Hematopoietic multipotent progenitor cell treated with erythropoietin and hydrocortisone succinate and interleukin-3 and kit ligand, for 8 days (in vitro differentiated cells): ENCODE data around the gene HOXC12.

Experiments used
- DNase-seq: peaks from one replicate; pipeline ENCODE4 v3.0.0-alpha.2; 2015

The HOXC12 gene

DNA sequence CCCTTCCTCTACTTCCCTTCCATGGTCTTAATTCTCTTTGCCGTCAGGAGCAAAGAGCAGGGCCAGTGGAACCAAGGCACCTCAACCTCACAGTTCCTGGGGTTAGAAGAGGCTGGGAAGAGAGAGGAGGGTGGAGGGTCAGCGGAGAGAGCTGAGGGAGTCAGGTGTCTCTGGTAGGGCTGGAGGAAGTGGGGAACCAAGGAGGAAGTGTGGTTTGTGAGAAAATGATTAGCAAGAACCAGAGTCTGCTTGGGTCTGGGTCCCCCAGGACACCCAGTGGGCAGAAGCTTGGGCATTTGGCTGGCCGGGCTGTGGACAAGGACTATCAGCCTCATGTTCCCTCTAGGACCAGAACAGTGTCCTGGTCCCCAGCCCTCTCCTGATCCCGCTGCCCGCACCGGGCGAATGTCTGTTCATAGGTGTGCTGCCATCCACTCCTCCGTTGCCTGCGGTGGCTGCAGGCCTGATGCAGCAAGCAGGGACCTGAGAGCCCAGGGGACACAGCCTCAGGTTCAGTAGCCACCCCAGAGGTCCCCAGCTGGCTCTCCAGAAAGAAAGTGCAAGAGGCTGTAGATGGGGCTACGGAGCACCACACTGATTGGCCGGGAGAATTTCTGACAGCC, 2.3 kb downstream of the HOXC12 start:
- no peak for DNase-seq

DNA sequence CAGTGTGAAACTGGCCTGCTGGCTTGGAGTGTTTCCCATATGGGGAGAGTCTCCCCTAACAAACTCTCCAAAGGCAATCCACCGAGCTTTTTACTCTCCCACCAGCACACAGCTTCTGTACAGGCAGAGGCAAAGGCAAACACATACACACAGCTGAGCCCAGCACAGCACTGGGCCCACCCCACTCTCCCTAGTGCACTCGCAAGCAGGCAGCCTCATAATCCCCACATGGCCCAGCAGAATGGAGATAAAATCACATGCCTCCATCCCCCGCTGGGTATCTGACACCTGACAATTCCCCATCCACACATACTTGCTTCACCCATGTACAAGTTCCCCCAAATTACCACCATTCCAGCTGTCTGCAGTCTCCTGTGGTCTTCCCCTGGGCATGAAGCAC, 3.4 kb downstream of the HOXC12 start:
- DNase-seq, result no peak

DNA sequence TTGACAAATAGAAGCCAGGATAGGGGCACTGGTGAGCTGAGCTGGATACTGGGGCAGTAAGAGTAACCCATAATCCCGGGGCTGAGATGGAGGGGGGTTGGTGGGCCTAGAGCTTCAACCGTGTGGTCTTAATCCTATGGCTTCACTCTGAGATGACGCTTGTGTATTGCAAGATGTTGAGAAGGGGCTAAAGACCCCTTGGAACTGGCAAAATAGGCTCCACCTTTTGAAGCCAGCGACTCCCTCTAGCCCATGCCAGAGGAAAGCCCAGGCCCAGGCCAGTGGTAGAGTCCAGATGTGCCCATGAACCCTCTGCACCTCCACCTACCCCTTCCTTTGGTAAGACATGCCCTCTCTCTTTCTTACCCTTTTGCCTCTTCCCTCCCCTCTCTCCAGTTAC, 4.6 kb downstream of the HOXC12 start:
- DNase-seq, result no peak

DNA sequence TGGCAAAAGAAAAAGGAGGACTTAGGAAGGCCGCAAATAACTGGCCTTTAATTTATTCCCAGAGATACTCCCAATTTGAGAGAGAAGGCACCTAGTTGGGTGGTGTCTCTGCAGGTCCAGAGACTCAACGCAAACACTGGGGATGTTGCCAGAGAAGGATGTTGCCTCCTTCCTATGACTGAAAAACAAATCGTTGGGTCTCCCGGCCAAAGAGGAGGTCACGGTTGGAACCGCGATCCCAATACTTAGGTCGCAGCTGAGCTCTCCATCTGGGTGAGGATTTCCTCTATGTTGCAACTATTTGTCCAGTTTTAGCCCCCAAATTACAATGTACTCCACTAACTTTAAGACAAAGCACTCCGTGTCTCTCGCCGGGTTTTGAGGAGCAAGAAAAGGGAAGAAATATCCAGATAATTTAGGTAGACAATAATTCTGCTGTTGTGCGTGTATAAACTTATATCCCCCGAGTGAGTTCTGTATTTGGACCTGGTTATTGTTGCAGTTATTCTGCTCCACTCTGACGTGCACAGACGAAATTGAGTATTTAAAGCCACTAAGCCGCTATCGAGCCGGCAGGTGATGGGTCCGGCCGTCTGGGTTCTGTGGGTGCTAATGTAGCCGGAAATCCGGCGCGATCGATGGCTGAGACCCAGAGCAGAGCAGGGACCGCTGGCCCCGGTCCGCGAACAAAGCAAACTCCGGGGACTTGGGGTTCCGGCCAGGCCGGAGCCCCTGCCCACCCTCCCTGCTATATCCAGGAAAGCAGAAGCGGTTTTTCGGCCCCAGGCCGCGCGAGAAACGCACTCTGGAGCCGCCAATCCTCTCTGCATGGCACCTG, 5.7 kb downstream of the HOXC12 start:
- no peak for DNase-seq

DNA sequence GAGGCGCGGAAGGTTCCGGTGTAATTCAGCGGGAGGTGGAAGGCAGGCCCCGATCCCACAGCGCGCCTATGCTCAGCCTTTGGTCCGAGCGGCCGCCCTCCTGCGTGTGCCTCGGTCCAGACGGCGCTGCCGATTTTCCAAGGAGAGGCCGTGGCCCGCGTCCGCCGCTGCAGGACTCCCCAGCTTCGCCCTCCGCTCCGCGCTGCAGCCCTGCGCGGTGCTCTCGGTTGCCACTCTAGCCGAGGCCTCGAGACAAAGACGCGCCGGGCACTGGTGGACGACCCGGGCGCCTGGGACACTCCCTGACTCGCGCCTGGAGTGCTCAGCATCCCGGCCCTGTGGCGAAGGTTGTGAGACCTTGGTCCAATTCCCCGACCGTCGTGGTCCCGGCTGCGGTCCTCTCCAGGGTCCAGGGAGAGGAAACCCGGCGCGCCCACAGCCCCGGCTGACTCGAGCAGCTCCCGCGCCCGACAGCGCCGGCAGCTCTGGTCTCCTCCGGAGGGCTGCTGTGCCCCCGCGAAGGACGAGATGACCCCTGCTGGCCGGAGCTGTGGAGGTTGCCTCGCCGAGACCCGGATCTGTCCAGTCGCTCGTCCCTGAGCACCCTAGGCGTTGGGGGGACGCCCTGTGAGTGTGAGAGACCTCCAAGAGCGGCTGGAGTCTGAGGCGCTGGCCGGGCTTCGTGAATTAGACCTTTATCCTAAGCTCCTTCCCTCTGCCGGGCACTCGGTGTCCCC, 6.5 kb downstream of the HOXC12 start:
- DNase-seq, result no peak

DNA sequence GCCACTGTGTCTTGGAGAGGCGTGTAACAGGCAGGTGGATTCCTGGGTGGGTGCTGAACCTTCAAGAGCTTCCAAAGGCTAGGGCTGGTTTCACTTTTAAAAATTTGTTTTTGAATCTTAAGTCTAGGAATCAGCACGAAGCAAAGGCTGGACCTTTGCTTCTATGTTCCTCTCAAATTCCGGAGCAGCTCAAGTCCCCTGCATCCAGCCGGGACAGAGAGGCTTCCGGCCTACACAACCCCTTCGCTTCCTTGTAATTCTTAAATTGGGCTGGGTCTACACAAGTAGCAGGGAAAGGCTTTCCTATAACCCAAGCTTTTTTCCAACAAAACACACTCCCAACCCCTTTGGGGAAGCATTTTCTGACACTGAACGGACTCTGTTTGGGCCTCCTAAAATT, 8.3 kb downstream of the HOXC12 start:
- no peak for DNase-seq

DNA sequence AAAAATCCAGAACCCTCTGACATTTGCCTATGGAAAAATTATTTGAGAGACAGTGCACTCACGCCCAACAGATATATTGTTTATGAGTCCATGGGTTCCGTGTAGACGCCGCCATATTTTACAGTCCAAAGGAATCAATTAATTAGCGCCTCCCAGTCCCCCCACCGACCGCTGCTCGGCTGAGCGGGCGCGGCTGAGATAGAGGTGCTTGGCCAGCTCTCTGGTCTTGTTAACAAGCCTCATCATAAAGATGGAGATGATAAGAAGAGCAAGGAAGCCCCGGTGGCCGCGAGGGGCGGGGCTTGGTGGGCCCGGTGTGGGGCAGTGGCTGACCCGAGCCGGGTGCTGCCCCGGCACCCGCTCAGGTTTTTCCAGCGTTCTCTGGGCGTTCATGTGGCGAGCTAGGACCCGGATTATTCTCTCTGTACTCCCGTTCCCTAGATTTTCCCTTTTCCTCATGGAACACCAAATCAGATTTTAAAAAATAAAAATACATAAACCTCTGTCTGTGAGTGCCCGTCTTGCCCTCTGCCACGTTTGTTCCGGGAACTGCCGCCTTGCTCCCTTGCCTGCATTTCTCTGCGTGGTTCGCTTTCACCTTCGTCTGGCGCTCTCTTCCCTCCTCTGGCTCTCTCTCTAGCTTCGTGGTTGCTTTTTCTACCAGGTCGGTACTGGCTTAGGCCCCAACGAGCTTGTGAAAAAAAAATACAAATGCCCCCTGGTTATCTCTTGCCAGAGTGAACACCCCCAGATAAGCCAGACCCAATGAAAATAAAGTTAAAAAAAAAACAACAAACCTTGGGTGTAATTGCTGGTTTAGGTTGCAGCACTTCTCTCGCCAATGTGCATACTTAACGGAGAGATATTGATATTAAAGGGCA, 9.0 kb downstream of the HOXC12 start:
- no peak for DNase-seq

DNA sequence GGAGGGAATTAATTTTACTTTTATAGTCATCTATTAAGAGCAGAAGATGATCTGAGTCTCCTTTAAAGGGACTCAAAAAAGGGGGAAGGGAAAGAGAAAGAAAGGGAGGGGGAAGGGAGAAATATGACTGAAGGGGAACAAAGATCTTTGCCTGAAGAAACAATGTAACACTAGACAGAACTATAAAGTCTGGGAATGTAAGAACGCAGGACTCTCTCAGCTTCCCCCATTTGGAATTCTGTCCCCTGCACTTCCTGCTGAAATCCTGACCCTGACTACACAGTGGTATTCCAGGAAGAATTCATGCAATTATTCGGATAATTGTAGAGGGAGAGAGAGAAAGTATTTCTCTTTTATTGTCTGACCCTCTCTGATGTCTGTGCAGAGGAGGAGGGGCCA, 9.6 kb downstream of the HOXC12 start:
- DNase-seq, result no peak

DNA sequence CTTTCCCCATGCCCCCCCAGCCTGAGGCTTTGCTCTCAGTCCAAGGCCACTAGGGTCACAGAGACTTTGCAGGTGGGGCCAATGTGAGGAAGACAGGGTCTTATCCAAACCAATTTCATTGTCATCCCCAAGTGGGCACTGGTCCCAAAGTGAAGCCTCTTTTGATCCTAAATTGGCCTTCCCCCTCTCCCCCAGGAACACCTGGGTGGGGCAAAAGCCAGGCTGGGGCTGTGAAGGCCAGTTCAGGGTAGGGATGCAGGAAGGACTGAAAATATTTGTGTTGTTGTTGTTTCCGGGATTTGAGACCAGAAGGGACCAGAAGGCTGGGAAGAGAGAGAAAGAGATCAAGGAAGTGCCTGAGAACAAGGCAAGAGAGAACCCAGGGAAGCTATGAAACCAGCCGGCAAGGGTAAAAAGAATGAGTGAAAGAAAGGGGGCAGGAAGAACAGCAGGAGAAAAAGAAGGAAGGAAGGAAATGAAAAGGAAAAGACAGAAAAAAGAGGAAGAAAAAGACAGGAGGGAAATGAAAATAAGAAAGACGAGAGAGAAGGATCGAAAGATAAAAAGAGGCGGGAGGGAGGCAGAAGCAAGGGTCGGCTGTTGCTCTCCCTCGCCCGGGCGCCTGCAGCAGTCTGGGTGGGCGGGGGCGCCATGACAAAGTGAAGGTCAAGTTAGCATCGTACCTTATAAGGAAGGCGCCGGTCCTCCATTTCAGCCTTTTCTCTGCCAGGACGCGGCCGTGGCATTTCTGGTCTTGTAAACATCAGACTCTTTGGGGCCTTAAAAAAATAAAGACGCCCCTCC, 10.8 kb downstream of the HOXC12 start:
- DNase-seq, result no peak

DNA sequence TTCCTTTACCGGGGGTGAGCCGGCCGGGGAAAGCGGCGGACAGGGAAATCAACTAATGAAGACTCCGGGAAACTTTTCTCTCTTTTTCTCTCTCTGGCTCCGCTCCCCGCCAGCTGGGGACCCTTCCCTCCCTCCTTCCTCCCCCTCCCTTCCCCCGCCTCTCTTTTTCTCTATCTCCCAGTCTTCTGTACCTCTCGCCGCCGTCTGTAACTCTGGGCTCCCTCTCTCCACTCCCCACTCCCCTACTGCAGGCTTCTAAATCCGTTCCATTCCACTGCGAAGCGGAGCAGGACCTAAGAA, 11.3 kb downstream of the HOXC12 start:
- no peak for DNase-seq

DNA sequence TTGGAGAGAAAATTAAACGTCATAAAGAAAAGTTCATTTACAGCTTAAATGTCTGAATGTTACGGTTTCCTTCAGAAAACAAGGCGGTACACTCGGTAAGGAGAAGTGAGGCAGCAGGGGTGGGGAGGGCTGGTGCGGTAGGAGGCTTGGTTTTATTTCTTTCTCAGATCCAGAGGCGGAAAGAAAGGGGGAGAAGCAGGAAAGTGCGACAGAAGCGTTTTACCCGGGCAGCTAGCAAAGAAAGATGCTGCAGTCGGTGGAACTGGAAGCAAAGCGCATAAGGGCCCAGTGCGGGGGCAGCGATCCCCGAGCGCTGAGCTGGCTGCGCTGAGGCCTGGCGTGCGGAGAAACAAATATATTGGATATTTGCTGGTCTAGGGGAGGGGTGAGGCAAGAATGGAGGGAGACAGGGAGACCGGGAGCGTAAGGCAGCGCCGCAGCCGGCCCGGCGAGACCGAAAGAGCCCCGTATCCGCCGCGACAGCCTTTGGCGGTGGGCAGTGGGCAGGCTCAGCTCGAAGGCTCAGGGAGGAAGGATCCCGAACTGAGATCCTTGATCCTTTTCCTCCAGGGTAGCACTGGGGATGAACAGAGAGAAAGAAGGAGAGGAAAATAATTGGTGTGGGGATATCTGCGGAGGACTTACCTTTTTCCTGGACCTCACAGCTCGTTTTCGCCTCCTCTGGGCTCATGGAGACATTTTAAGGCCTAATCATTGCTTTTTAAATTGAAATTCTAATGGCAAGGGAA, 11.9 kb downstream of the HOXC12 start:
- DNase-seq, result no peak

DNA sequence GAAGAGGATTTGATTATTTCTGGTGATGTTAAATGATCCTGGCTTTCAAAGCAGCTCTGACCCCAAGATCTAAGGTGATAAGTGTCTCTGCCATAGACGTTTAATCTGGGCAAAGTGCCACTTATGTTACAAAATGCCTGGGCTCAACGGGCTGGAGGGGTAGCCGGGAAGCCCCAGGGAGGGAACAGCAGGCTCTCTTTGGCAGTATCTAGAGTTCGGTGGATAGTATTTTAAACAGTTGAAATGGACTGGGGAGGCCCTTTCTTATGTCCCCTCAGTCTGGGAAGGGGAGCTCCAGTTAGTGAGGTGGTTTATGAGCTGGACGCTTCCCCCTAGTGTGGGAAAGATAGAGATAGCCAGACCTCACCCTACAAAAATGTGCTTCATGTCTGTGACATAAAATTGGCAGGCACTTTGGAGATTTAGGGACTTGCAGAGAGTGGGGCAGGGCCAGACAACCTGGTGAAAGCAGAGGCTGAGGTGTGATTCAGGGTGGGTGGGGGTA, 12.8 kb downstream of the HOXC12 start:
- DNase-seq, result no peak

DNA sequence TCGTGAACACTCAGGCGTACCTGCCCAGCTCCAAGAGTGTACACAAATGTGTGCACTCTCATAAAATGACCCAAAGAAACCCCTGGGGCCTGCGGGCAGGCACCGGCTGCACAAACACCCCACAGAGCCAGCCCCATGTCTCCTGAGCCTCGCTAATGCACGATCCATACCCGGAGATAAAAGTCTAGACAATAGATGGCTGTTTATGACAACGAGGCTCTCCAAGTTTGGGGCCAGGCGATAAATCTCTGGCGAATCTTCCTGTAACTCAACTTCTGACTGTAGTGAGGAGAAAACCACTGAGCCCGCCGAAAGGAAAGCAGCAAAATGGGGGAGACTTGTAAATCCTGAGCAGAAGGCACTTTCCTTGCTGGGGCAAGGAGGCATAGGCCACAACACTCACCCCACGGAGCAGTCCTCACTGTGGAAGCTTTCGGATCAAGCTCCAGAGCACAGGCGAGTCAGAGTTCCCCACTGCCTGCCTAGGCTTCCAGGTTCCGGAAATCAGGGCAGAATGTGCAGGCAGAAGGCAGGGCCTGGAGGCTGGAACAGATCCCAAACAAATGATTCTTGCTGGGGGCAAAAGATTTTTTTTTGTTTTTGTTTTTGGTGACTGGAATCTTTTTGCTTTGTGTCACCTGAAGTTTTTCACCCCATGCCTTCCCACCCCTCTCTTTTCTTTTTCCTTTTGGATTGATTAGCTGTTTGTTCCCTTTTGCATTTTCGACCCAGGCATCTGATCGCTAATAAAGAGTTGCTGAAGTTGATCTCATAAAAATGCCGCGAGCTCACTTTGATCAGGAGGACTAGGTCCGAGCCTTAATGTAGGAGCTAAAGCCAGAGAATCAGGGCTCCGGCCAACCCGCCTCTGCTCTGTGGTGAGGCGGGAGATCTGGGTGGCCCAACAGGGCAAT, 13.8 kb downstream of the HOXC12 start:
- no peak for DNase-seq

DNA sequence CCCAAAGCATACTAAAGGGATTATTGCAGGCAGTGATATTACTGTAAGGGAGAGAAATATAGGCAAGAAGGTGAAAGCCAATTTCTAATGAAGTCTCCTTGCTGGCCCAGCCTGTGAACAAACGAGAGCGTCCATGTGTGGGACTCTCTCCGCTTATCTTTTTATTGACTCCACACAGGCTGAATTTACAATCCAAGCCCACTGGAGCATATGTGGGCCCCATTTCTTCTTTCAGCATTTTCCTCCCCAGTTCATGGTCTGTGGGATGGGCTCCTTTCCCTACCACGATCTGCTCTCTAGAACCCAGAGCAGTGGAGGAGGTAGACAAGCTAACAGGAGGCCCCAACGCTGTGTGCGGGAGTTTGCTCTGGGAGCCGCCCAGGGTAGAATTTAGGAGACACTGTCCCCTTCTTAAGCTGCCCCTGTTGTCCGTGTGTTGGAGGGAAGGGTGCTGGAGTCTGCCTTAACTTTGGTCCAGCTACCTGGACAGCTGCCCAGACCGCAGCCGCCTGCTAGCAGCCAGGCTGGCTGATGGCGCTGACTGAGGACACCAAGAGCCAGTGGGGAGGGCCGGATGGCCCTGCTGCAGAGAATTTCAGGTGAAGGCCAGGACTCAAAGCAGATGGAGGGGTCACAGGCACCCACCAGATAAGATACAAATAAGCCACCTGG, 15.0 kb downstream of the HOXC12 start:
- DNase-seq, result no peak

DNA sequence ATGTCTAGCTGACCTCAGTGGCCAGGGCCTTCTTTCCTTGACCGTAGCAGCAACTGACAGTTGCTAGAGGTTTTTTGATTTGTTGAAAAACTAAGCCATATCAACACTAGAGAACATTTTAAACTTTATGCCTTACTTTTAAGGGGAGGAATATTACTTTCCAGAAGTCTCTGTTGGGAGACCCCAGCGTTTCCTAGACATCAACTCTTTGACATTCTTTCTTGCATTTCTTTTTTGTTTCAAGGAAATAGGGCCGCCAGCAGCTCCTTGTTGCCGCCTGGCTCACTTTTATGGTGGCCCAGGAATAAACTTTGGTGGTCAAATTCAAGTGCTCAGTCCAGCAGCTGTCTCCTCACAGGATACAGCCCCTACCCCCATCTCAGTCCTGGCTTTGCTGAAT, 15.7 kb downstream of the HOXC12 start:
- DNase-seq, result no peak

DNA sequence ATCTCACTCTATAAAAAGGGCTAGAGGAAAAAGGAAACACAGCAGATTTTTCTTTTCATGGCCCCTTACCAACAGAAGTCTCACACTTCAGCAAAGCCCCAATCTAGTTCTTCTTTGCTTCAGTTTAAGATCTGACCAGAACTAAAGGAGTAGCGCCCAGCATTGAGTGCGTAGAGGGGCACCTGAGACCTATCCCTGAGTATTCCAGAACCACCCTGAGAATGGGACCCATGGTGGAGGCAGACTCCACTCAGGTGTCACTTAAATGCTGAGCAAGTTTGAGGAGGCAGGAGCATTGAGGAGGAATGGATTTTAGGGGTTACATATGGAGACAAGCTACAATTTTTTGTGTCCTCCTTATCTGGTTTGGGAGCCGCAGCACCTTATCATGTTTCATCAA, 16.4 kb downstream of the HOXC12 start:
- no peak for DNase-seq

DNA sequence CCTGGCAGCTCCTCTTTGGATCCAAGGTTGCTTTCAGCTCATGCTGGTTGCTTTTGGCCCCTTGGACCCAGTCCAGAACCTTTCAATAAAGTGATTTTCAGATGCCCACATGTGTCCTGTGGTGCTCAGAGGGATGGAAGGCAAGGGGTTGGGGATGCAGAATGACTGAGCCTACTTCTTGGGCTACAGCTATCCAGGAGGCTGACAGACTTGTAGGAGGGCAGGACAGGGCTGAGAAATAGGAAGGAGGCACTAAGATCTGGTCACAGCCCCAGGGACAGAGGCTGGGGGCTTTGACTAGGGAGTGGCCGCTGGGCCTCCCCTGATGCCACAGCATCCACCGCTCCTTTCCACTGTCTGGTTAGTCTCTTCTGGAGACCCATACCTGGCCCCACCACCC, 17.0 kb downstream of the HOXC12 start:
- no peak for DNase-seq

DNA sequence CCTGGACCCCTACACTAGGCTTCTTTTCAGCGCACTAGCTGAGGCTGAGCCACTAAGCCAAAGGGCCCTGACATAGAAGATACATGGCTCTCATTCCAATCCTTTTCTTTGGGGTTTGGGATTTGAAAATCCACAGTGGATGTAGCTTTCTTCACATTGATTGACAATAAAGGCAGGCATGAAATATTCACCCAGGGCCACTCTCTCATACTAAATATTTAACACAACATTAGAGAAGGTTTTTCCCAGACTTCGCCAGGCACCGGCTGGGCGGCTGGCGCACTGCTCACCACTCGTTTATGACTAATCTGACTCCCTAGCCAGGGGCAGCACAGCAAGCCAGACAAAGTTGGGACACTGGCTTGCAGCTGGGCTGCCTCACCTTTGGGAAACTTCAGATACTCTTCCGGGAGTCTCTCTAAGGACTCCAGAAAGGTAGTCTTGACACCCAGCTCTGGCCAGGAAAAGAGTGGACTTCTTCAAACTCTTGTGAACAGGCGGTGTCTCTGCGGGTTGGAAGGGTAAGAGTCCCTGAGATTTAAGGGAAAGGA, 17.5 kb downstream of the HOXC12 start:
- no peak for DNase-seq

DNA sequence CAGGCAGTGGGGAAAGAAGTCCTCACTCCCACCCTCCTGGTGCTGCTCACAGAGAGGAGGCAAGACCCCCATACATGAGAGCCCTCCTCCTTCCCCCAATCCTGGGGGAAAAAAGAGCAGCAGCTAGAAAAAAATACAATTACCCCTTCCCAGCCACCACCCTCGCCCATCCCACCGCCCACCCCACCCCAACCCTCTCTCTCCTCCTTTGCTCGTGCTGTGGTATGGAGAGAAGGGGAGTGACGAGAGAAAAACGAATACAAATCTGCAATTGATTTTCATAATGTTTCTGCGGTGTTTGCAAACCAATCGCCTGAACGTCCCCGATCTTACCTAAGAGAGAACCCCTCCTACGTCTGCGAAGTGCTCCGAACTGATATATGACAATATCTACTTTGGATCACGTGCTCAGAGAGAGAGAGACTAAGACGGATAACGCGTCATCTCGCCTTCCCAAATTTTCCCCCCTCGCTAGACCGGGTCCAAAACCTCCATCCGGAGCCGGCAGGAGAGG, 18.1 kb downstream of the HOXC12 start, which contains the start of gene HOXC11:
Gene HOXC11, plus strand, starts transcription at position 405 of the 514 bp plus-strand sequence. CDS start 116 bp downstream, outside the sequence.
- no peak for DNase-seq
